Umbilical cord (tissue), 2 donors: Measurements from ENCODE around the gene FYB1. TPM values are rescaled to one million over a fixed set of nuclear protein-coding genes. Genes with fewer than 3 reads are reported as not detected.
"Not testable (repeated sequence)": the region's sequence is repeated elsewhere in the genome, so short reads cannot be mapped to it uniquely, and the experiment has no call there.

Experiments used
- DNase-seq: peaks from one replicate; pipeline ENCODE4 v3.0.0-alpha.2; 2015; ENCODE audit warnings: low spot score
- total RNA-seq: library from RNA; depleted of rRNA; stranded (reverse); fragments of >200 nt; gene quantifications from one replicate; pipeline ENCODE4 v1.2.3, GENCODE V29; 2014; ENCODE audit warnings: low replicate concordance; ENCODE audit not compliant: insufficient read depth

FYB1 gene, protein sequence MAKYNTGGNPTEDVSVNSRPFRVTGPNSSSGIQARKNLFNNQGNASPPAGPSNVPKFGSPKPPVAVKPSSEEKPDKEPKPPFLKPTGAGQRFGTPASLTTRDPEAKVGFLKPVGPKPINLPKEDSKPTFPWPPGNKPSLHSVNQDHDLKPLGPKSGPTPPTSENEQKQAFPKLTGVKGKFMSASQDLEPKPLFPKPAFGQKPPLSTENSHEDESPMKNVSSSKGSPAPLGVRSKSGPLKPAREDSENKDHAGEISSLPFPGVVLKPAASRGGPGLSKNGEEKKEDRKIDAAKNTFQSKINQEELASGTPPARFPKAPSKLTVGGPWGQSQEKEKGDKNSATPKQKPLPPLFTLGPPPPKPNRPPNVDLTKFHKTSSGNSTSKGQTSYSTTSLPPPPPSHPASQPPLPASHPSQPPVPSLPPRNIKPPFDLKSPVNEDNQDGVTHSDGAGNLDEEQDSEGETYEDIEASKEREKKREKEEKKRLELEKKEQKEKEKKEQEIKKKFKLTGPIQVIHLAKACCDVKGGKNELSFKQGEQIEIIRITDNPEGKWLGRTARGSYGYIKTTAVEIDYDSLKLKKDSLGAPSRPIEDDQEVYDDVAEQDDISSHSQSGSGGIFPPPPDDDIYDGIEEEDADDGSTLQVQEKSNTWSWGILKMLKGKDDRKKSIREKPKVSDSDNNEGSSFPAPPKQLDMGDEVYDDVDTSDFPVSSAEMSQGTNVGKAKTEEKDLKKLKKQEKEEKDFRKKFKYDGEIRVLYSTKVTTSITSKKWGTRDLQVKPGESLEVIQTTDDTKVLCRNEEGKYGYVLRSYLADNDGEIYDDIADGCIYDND
- total RNA-seq = 14.9 TPM

GRCh38 chr5:39219437-39219836 lies at the start of gene FYB1:
TSS of gene FYB1 (minus strand) at chr5:39219563. CDS start at chr5:39202960, 16,603 bp downstream.
- peak; percentile 55 for DNase-seq

GRCh38 chr5:39267186-39267585 lies 47.8 kb upstream of the FYB1 start:
- DNase-seq = no peak

GRCh38 chr5:39266442-39266841 lies 47.1 kb upstream of the FYB1 start:
- no peak for DNase-seq

DNA sequence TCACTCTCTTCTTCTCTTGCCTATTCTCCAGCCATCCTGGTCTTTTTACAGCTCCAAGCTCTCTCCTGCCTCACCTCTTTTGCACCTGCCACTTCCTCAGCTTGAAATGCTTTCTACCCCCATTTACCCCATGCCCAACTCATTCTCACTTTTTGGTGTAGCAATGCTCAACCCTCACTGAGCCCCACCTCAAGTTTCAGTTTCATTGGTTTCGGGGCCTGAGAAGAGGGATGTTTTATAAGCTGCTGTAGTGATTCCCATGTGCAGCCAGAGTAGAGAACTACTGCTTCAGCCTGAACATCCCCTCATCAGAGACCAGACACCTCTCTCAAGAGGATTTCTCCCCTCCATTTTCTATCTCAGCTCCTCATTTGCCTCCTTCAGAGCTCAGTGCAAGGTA lies 45.2 kb upstream of the FYB1 start:
- DNase-seq = no peak

- no peak for DNase-seq
Measured at GRCh38 chr5:39262981-39263380, 43.6 kb upstream of the FYB1 start.

- no peak for DNase-seq
Measured at GRCh38 chr5:39260095-39260494, 40.7 kb upstream of the FYB1 start.

- DNase-seq = no peak
Measured at GRCh38 chr5:39257554-39257953, 38.2 kb upstream of the FYB1 start.

DNA sequence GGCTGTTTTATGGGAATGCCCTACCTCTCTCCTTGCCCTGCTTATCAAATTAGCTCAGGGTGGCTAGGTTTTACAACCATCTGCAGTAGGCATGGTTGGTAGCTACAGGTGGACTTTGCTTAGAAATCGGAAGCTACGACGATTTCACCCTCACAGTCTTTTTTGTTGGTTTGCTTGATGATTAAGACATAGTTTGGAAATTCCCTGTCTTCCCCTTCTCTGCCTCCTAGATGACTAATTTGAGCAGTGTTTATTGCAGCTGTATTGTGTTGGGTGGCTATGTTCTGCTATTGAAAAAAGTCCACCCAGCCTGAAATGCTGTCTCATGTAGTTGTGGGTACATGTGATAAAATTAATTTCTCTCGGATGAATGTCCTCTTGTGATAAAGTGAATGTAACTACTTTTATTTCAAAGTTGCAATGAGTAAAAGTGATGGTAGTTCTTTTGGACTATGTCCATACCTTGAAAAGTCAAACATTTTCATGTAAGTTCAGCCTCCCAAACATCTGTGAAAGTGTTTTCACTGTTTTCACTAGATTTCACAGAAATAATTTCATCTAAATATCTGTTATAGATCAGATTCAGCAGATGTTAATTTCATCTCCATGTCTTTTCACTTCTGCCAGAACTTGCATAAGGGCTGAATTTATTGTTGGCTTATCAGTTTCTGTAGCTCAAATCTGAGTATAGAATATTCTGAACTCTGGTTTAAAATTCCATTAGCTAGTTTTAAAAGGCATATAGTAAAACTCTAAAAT lies 37.3 kb upstream of the FYB1 start:
- no peak for DNase-seq

- DNase-seq = no peak
Measured at GRCh38 chr5:39255406-39255805, 36.0 kb upstream of the FYB1 start.

DNA sequence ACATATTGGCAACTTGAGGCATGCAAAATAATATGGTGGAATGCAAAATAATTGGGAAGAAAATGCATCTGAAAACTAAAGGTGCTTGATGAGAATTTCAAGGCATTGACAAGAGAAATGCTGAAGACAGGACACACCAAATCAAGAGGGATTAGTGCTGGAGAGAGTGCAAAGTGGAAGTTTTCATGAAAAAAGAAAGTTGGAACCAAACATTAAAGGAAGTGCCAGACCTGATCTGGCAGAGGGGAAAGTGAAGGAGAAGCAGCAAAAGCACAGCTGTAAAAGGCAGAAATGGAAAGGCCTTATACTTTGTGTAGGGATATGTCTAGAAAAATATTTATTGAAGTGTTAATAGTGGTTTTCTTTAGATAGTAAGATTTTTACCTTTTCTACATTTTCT lies 35.3 kb upstream of the FYB1 start:
- DNase-seq = no peak

DNA sequence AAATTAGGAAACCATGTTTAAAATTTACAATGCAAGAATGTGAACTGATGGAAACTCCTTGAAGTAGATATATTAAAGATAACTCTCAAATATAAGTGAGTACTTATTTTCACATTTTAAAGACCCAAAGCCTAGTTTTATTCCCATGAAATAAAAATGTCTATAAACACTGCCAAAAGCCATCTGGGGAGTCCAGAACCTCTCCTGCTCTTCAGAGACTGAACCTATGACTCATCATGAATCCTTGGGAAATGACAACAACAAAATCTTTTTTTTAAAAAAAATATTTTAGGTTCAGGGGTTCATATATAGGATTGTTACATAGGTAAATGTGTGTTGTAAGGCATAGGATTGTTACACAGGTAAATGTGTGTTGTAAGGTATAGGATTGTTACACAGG lies 33.8 kb upstream of the FYB1 start:
- DNase-seq = peak; percentile 53

DNA sequence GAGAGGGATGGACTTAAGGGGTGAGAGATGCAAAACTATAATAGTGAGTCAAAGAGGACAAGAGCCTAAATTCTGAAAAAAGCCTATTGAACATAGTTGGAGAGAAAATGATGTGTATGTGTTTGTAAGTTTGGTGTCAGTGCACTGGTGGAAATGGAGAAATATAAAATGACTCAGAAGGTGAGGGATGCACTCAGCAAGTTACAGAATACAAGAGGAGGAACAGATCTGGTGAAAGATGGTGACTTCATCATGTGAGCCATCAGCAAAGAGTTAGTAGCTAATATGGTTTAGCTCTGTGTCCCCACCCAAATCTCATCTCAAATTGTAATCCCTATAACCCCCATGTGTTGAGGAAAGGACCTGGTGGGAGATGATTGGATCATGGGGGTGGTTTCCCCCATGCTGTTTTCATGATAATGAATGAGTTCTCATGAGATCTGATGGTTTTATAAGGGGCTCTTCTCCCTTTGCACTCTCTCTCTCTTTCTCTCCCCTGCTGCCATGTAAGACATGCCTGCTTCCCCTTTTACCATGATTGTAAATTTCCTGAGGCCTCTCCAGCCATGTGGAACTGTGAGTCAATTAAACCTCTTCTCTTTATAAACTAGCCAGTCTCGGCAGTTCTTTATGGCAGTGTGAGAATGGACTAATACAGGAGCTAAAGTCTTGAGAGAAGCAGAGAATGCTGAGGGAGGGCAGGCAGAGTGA lies 30.4 kb upstream of the FYB1 start:
- no peak for DNase-seq

- DNase-seq = no peak
Measured at GRCh38 chr5:39249069-39249468, 29.7 kb upstream of the FYB1 start.

DNA sequence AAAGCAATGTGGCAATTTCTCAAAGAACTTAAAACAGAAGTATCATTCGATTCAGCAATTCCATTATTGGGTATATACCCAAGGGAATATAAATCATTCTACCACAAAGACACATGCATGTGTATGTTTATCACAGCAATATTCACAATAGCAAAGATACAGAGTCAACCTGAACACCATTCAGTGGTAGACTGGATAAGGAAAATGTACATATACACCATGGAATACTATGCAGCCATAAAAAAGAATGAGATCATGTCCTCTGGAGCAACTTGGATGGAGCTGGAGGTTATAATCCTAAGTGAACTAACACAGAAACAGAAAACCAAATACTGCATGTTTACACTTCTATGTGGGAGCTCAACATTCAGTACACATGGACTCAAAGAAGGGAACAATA lies 21.4 kb upstream of the FYB1 start:
- DNase-seq = no peak

- no peak for DNase-seq
Measured at GRCh38 chr5:39238366-39239105, 19.2 kb upstream of the FYB1 start.

- no peak for DNase-seq
Measured at GRCh38 chr5:39236718-39237117, 17.4 kb upstream of the FYB1 start.

DNA sequence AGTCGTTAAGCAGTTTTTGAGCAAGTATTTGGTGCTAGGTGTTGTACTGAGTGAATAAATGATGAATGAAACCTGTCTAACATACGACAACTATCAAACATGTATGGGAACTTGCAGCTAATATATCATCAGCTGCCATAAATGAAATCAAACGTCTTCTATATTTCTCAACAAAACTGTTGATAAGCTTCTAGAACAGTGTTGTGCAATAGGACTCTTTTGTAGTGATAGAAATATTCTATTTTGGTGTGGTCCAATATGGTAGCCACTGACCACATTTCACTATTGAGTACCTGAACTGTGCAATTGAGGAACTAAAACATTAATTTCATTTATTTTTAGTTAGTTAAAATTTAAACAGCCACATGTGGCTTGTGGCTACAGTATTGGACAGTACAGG lies 16.3 kb upstream of the FYB1 start:
- no peak for DNase-seq

GRCh38 chr5:39234494-39234893 lies 15.1 kb upstream of the FYB1 start:
- not testable (repeated sequence) for DNase-seq

DNA sequence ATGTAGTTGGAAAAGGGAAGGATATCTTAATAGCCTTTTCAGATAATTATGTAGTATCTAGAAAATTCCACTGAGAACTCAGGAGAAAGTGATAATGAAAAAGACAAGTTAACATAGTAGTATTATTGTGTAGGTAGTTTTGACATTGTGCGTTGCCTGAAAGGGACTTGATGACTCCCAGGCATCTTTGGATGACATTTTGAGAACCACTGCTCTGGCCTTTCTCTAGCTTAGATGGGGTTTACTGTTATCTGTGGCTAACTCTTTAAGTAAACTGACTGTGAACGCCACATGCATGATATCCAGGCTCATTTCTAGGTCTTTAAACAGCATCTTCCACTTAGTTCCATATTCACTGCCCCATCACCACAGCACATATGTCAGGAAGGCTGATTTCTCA lies 14.4 kb upstream of the FYB1 start:
- peak; percentile 87 for DNase-seq

DNA sequence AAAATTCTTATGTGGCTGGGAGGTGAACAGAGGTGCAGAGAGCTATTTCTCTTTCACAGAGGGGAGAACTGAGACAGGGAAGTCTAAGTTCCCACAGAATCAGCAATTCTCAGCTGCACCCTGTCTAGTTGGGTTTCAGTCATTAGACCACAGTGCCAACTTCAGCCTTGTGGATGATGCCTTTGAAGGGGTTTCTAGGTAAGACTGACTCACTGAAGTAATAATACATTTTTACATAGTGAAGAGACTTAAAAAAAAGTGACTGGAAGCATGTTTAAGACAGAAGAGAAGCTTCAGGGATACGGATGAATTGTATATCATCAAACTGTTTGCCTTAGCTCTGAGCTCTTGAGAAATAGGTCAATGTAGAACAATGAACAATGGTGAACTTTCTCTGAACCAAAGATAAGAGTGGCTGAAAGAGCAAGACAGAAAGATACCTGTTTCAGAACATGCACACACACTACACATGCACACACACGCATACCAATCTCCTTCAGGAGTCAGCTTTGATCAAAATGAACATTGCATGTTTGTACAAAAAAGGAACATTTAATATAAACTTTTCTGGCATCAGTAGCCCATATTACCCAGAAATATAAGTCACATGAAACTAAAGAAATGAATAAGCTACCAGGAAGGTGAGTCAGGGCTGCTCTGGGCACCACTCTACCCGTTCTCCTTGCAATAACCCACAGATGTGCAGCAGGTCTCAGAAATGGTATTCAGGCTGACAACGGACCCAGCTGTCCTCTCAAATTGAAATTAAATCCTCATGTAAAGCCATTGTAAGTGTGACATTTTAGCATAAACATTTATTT lies 12.6 kb upstream of the FYB1 start:
- DNase-seq = no peak
